Epithelial cell of proximal tubule (primary cell): ENCODE measurements around the gene COA1. TPM values are rescaled to one million over a fixed set of nuclear protein-coding genes. Genes with fewer than 3 reads are reported as not detected.
"Not testable (repeated sequence)": the region's sequence is repeated elsewhere in the genome, so short reads cannot be mapped to it uniquely, and the experiment has no call there.

Source experiments
- DNase-seq: peaks from one replicate; pipeline ENCODE4 v3.0.0-alpha.2; 2011; ENCODE audit warnings: low read depth
- H3K4me3 ChIP-seq: 2 replicates; pipeline ENCODE4 v1.5.1; 2011; ENCODE audit warnings: low read depth, mild to moderate bottlenecking, low read length
- CTCF ChIP-seq: conservative IDR thresholded peaks from 2 replicates; pipeline ENCODE4 v1.5.1; 2012; ENCODE audit warnings: low read depth, mild to moderate bottlenecking, low read length
- total RNA-seq: library from RNA; depleted of rRNA; stranded (reverse); fragments of >200 nt; gene quantifications from 2 replicates; pipeline ENCODE4 v1.2.3, GENCODE V29; 2015

COA1 gene
- total RNA-seq, 1 donor from 2014 or later = 54.0 TPM

GRCh38 chr7:43695365-43695764, 34.0 kb downstream of the COA1 start:
- DNase-seq = no peak
- TF ChIP-seq CTCF = no peak
- no peak overlapping the region for H3K4me3 ChIP-seq

GRCh38 chr7:43694399-43694748, 34.9 kb downstream of the COA1 start:
- H3K4me3 ChIP-seq = no peak overlapping the region
- no peak for TF ChIP-seq CTCF
- DNase-seq = peak; percentile 31

GRCh38 chr7:43693687-43694398, 35.5 kb downstream of the COA1 start:
- peak; percentile 41 for DNase-seq
- TF ChIP-seq CTCF = no peak
- H3K4me3 ChIP-seq = no peak overlapping the region

GRCh38 chr7:43692582-43693373, 36.5 kb downstream of the COA1 start:
- TF ChIP-seq CTCF = no peak
- DNase-seq = no peak
- H3K4me3 ChIP-seq = no peak overlapping the region

GRCh38 chr7:43691611-43692010, 37.7 kb downstream of the COA1 start:
- H3K4me3 ChIP-seq = no peak overlapping the region
- TF ChIP-seq CTCF = no peak
- no peak for DNase-seq

GRCh38 chr7:43689115-43689514, 40.2 kb downstream of the COA1 start:
- no peak for TF ChIP-seq CTCF
- no peak overlapping the region for H3K4me3 ChIP-seq
- no peak for DNase-seq

- not testable (repeated sequence) for DNase-seq, H3K4me3 ChIP-seq
Measured at GRCh38 chr7:43687866-43688265, 41.5 kb downstream of the COA1 start.
